ENCODE data around the gene ASB4.
"Not testable (repeated sequence)": the region's sequence is repeated elsewhere in the genome, so short reads cannot be mapped to it uniquely, and the experiment has no call there.

The ASB4 gene, protein sequence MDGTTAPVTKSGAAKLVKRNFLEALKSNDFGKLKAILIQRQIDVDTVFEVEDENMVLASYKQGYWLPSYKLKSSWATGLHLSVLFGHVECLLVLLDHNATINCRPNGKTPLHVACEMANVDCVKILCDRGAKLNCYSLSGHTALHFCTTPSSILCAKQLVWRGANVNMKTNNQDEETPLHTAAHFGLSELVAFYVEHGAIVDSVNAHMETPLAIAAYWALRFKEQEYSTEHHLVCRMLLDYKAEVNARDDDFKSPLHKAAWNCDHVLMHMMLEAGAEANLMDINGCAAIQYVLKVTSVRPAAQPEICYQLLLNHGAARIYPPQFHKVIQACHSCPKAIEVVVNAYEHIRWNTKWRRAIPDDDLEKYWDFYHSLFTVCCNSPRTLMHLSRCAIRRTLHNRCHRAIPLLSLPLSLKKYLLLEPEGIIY

DNA sequence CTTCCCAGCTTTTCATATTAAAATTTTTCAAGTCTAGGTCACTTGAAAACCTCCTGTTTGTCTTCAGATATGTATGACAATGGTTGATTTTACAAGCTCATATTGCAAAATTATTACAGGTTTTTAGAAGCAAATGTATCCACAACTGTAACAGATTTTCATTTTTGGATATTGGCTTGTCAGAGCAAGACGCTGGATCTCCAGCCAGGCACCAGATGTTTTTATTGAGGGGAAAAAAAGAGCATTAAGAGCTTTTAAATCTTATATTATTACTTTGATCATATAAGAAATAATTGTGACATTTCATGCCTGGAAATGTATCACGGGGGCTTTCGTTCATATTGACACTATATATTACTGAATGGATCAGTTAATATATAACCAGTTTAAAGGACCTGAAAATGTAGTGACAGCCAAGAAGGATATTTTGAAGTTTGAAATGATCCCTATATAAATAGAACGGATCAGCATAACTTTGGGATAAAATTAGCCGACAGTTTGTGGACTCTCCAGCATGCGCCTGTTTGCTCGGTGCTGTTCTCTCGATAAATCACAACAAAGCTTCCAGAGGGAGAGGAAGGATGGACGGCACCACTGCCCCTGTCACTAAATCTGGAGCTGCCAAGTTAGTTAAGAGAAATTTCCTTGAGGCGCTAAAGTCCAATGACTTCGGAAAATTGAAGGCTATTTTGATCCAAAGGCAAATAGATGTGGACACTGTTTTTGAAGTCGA is at the start of gene ASB4:
ASB4 (plus strand) TSS at position 553 of the 733 bp plus-strand sequence; CDS start at position 582, 29 bp downstream.
- no peak for DNase-seq

DNA sequence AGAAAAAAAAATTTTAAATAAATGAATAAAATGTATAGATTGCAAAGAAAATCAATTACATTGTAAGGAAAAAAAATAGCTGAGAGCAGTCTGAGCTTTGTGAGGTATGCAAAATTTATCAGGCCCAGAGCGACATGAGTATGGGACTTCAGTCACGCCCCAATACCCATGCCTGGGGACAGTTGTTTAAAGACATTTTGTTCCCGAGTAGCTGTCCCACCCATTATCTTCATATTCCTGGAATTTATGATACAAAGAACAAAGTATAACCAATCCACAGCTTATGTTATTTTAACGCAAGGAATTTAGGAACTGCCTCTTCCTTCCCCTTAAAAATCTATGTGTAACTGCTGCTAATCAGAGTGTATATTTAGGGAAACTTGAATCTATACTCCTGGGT is 49.3 kb upstream of the ASB4 start:
- no peak for DNase-seq

DNA sequence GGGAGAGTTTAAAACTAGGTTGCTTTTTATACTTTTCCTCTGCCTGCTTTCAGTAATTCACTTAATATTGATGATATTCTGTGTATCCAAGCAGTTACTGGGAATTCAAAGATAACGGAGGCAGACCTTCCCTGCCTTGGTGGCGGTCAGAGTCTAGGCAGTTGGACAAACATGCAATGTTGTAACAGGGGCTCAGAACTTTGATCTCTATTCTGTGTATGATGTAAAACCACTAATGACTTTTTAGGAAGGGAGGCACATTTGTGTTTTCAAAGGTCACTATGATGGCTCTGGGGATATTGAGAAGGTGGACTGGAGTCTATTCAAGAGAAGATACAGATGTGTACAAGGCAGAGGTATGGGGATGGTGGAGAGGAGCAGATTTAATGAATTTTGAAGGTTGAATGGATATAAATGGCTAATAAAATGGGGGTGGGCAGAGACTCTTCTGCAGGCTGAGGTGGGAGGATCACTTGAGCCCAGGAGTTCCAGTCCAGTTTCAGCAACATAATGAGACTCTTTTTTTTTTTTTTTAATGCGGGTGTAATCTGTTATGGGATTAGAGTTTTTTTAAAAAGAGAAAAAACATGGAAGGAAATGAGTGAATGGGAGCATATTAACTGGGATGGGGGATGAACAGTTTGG is 45.2 kb upstream of the ASB4 start:
- DNase-seq: no peak

DNA sequence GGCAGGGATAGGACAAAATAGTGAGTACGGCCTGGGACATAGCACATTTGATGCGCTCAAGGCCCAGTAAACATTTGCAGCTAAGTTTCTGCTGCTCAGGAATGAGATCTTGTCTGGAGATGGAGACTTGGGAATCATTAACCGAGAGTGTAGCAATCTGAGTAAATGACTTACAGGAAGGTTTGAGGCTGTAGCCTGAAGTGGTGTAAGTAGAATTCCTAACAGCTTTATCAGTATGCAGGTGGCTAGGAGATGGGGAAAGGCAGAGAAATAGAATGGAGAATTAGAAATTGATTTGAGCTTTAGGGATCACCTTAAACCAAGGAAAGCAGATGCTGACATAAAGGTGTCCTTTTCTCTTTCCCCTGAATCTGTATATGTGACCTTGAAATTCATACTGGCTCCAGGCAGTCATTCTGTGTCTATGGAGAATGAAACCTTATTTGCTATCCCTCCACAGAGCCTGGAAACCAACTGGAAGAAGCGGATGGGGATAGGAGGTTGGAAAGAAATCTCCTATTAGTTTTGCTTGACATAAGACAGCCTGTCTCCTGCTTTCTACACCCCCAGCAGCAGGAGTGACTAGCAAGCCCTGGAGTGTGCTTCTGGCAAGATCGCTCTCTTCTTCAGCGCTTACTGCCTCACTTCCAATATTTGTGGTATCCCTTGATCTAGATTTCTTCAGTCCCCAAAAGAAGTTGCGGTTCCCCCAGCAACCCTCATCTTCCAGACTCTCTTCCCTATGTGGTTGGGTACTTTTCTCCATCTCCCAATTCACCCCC is 44.5 kb upstream of the ASB4 start:
- DNase-seq: no peak

DNA sequence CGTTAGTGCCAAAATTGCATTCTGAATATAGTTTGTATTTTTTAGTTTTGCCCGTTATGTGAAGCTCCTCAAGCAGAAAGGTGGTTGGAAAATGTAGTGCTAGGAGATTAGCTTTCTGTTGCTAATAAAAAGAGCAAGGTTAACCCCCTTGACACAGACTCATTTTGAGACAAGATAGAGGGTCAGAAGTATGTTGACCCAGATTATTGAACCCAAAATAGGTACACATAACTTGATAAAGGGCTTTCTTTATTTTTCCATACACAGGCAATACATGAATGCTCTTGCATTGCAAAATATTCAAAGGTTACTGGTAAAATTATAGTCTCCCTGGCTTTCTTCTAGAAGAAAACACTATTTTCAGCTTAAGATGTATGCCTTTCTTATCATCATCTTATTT is 40.9 kb upstream of the ASB4 start:
- DNase-seq: no peak

DNA sequence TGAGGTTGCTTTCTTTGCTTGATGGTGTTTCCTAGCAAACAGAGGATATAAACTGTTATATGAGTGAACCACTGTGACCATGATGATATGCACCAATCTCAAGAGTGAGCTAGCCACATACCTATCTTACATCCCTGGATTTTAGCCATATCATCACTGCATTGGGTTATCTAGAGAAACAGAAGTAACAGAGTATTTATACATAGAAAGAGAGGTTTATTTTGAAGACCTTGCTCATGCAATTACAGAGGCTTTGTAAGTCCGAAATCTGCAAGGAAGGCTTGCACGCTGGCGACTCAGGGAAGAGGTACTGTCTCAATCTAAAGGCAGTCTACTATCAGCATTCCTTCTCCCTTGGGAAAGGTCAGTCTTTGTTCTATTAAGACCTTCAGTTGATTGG is 39.1 kb upstream of the ASB4 start:
- no peak for DNase-seq

DNA sequence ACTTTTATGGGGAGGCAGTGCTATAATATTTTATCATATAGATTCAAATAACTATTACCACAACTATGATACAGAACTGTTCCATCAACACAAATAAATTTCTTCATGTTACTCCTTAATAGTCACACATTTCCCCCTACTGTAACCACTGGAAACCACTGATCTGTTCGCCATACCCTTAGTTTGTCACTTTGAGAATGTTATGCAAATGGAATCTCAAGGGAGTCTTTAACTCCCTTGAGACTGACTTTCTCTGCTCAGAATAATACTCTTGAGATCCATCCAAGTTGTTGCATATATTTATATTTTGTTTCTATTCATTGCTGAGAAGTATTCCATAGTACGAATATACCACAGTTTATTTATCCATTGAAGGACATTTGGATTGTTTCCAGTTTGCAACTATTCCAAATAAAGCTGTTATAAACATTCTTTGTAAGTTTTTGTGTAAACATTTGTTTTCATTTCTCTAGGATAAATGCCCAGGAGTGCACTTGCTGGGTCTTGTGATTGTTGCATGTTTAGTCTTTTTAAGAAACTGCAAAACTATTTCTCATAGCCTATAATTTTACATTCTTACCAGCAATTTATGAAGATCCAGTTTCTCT is 31.2 kb upstream of the ASB4 start:
- no peak for DNase-seq

DNA sequence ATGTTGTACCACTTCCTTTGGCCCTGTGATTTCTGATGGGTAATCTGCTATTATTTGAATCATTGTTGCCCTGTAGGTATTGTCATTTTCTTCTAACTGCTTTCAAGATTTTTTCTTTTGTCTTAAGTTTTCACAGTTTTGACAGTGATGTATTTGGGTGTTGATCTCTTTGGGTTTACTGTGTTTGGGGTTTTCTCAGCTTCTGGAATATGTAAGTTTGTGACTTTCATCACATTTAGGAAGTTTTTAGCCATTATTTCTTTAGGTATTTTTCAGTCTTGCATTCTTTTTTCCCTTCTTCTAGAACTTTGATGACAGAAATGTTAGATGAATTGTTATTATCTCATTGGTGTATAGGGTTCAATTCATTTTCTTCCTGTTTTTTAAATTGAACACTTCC is 27.8 kb upstream of the ASB4 start:
- no peak for DNase-seq

DNA sequence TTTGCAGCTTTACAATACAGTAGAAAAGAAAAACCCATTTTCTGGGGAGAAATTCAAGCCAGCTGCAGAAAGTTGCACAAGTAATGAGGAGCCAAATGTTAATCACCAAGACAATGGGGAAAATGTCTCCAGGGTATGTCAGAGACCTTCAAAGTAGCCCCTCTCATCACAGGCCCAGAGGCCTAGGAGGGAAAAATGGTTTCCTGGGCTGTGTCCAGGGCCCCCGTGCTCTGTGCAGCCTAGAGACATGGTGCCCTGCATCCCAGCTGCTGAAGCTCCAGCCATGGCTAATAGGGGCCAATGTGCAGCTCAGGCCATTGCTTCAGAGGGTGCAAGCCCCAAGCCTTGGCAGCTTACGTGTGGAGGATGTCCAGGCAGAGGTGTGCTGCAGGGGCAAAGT is 25.1 kb upstream of the ASB4 start:
- not testable (repeated sequence) for DNase-seq

DNA sequence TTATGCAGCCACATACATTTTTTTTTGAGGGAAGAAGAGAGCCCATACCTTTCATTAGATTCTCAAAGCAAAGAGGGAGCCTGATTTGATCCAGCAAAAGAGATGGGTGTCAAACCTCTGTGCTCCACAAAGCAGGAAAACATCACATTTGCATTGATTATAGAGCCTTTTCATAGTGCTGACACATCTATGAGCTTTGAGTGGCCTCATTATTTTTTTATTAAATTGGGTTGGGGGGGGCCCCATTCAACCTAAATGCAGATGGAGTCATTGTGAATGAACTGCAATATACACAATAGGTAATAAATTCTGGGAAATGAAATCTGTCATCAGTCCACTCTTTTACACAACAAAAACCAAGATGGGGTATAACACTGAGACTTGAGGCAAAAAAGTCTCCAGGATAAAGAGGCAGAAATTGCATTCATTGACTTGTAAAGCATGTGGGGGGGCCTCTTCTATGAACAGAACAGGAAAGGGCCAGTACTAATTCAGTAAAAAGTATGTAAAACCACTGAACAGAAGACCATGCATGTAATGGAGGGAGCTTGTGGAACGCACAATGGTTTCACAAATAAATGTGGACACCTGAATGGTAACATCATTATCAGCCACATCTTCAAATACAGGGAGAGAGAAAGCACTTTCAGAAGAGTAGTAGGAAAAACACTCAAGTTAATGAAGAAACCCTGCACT is 17.7 kb upstream of the ASB4 start:
- DNase-seq: no peak

DNA sequence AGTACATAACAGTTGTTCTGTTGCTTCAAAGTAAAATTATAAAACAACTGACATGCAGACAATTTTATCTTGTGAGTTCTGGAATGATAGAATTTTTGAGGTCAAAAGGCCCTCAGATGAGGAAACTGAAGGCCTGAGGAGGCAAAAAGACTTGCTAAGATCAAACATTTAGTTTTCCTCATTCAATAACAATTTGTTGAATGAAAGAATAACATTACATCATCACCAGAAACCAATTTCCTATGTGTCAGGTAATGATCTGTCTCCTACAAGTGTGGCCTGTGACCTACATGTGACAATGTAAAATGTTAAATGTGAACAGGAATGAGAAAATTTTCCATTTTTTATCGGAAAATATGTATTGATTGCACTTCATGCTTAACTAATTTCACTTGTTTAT is 16.6 kb upstream of the ASB4 start:
- no peak for DNase-seq

DNA sequence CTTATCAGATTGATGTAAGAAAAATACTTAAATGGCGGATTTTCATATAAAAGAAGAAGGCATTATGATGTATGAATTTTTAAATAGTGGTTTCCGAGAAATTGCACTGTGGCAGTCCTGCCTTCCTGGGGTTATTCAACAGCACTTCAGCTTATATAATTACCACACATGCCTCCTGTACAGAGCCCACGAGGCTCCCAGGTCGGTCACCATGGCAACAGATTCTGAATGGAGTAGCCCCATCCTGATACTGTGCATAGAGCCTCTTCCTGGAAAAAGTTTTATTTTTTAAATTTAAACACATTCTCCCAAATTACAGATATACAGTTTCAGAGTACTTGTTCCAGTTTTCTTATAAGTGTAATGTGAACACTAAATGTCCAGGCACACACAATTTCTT is 15.9 kb upstream of the ASB4 start:
- DNase-seq: no peak

DNA sequence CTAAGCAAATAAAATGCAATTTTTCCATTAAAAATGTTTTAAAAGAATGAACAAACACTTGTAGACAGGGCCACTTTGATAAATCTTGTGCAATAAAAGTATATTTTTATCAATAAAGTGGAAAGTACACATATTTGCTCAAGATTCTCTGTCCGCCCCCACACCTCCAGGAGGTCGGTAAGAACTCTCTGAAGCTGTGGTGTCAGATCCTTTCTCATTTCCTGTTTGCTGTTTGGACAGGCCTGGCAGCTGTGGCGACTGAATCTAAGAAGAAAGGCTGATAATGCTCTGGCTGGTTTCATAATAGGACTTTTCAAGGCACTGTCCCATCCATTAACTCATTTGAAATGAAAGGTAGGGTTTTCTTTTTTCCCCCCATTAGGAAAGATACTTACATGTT is 15.3 kb upstream of the ASB4 start:
- DNase-seq: no peak

DNA sequence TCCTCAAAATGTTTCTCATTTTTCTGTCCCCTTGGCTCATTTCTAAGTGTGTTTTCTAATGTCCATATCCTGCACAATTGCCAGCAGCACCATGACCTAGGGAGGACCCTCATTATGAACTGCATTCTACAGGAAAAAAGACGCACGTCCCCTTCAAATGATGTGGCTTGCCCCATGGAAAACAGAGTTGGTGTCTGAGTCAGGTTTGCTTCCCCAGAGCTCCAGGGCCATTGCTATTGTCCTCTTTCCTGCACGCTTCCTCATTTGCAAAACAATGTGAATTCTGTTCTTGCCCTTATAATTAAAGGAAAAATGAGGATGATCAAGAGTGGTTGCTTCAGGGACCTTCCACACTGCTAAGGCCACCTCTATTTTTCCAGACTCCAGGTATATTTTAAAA is 14.7 kb upstream of the ASB4 start:
- DNase-seq: no peak

DNA sequence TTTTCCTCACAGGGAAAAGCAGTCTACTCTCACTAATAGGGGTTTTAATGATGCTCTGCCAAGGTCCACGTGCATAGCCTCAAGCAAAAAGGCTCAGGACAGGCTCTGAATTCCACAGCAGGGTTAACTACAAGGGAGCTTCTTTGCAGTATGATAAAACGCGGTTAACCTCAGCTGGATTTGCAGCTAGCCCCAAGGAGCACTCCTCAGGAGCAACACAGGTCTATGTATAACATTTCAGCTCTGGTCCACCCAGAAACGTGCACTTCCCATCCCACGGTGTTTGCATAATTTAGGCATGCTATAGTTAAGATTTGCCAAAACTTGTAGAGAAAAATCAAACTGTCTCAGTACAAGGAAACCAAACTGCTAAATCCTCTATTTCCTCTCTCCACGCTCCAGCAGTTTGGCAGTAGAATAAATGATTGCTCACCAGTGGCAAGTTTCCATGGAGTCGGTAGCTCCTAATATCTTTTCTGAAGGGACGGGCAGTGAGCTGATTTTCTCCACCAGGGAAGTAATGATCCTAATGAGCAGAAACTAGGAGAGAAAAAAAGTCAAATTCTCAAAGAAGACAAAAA is 13.1 kb upstream of the ASB4 start:
- DNase-seq: no peak

DNA sequence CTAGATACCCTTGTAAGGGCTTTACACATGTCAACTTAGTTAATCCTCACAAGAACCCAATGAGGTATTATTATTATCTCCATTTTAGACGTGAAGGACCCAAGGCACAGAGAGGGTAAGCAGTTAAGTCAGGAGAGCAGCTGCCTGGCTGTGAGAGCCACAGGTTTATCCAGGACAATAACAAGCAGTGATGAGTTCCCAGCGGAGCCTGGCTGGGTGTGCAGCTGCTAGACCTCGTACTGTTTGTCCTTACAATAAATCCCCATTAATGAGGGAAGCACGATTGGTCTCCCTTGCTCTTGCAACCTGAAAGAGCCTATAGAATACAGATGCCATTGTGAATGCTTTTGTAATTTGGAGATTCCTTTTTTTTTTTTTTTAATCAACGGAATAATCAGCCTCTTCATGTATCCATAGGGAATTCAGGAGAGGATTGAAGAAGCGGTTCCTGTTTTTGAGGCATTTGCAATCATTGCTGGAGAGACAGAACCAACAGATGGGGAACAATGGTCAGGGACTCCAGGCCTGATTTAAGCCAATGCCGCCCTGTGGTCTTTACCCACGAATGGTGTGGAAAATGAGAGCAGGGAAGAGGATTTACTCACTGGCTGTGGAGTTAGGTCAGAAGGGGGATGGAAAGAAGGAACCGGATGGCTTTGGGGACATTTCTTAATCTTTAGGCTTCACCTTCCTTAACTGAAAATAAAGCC is 12.3 kb upstream of the ASB4 start:
- DNase-seq: no peak

DNA sequence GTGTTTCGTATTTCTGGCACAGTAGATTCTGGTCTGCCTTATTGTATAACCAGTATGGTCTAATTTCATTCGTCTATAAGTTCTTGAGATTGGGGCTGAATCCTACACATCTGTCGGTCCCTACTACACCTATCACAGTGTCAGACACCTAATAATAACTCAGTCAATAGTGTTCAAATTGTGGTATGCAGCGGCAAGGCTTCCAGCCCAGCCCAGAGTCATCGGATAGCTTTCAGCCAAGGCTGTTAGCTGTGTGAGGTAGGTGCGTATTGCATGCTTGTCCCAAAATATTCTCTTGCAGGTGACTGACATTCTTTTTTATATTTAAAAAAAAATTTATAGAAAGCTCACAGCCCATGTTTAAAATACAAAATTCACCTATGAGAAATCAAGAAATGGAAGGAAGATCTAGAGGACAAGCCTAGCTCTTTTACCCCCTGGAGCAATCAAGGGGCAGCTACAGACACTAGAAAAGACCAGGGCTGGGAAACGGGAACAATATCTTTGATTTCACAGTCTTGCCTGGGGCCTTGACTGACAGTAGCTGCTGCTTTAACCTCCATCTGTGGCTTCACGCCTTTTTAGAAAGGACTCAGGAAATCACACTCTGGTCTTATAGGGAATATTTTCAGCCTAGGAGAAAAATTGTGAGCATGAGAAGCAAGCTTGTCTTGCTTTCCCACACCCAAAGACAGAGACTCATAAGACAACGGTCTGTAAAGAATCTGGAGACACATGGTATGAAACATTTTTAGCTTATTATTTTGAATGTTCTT is 9.5 kb upstream of the ASB4 start:
- DNase-seq: no peak

DNA sequence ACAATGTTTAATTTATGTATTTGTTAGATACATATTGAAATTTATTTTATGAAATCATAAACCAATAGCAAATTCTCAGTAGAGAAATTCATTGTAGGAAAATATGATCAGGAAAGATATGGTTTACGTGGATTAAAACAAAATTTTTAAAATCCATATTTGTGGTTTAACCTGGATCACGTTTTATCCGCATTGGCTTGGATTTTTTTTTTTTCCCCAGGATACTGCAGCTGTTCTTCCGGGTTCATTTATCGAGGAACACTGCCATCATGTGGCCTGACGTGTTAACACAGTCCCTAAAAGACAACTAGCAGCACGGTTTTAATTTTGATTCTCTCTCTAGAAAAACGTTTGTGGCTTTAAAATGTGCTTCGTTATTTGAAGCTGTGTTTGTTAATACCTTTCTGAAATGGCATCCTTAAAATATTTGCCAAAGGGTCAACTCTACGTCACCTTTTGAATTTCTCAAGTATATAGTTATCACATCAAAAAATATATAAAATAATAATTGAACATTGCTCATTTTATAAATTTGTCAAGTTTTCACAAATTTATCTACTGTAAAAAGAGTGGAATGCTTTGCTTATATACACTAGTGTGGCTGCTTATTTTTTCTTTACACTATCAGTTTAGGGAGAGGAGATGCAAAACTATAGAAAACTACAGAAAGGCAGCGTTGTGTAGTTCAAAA is 8.7 kb upstream of the ASB4 start:
- DNase-seq: peak; percentile 18 to 35

DNA sequence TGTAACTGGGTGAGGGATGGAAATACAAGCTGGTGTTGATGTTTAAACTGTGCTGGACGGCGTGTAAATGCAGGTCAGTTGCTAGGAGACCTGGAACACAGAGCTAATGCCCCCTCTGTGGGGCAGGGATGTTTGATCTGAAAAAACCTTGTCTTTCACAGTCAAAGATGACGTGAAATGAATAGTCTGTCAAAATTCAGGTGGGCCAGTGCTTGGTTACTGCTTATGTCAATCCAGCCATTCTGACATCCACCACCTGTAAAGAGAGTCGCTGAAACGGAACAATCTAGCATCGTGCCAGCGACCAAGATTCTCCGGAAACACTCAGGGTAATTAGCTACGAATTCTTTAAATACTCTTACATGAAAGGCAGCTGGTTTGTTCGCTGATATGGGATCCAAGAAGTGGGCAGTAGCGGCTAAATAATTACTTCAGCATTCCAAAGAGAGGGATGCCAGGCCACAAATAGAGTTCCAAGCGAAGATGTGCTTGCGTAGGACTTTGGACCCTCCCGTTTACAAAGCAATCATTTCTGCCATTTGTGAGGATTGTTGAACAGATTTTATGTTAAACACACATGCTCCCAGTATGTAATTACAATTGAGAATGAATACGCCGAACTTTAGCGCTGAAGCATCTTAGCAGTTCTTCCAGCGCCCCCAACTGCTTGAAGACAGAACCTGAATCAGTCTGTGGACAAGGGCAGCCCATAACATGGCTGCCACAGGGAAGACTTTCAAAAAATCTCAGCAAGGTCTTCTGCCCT is 7.3 kb upstream of the ASB4 start:
- DNase-seq: no peak

Measured in stimulated activated CD4-positive, alpha-beta T cell treated with anti-CD3 and anti-CD28 coated beads, Interleukin-2, amount 100 ng/mL, for 48 hours (primary cell).